DMS53 treated with DMSO at 0.1 percent for 48 hours (cell line): ENCODE measurements around the gene CTTNBP2.

ENCODE experiments used
- DNase-seq: peaks from one replicate; lab custom pipeline; 2025; ENCODE audit not compliant: unreplicated experiment; lab: John Stamatoyannopoulos, UW

CTTNBP2 gene

DNA sequence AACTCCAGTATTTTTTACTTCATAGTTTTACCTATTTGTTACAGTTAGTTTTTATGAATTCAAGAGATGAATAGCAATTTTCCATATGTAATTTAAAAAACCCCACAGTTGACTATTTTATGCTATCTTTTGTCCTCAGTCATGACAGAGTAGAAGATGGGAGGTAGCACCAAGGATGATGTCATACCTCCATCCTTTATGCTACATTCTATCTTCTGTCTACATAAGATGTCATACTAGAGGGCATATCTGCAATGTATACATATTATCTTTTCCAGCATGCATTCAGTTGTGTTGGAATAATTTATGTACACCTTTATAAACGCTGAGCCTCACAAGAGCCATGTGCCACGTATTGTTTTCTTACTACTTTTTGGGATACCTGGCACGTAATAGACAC, 209.2 kb downstream of the CTTNBP2 start:
- DNase-seq: no peak

GRCh38 chr7:117661328-117661727, 211.9 kb downstream of the CTTNBP2 start:
- no peak for DNase-seq
